ENCODE data around the gene RPP30.
"Not testable (repeated sequence)": the region's sequence is repeated elsewhere in the genome, so short reads cannot be mapped to it uniquely, and the experiment has no call there.

The RPP30 gene

DNA sequence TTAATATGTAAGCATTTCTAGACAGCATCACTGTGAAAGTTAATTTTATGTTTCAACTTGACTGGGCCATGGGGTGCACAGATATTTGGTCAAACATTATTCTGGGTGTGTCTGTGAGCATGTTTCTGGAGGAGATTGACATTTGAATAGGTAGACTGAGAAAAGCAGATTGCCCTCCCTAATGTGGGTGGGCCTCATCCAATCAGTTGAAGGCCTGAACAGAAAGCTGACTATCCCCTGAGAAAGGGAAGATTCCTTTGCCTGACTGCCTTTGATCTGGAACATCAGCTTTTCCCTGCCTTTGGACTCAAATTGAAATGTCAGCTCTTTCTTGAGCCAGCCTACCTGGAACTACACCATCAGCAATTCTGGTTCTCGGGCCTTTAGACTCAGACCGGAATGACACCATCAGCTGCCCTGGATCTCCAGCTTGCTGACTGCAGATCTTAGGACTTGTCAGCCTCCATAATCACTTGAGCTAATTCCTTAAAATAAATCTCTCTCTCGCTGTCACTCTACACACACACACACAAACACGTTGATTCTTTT is 5.7 kb upstream of the RPP30 start:
- TF ChIP-seq, protein P1, sequence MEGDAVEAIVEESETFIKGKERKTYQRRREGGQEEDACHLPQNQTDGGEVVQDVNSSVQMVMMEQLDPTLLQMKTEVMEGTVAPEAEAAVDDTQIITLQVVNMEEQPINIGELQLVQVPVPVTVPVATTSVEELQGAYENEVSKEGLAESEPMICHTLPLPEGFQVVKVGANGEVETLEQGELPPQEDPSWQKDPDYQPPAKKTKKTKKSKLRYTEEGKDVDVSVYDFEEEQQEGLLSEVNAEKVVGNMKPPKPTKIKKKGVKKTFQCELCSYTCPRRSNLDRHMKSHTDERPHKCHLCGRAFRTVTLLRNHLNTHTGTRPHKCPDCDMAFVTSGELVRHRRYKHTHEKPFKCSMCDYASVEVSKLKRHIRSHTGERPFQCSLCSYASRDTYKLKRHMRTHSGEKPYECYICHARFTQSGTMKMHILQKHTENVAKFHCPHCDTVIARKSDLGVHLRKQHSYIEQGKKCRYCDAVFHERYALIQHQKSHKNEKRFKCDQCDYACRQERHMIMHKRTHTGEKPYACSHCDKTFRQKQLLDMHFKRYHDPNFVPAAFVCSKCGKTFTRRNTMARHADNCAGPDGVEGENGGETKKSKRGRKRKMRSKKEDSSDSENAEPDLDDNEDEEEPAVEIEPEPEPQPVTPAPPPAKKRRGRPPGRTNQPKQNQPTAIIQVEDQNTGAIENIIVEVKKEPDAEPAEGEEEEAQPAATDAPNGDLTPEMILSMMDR (conservative IDR thresholded peaks at IDR 0.05; ENCODE audit: low read depth, low read length): no peak
- DNase-seq (ENCODE audit: low read depth): no peak
- no peak overlapping the region for H3K4me3 ChIP-seq (ENCODE audit: low read depth, low read length)

- TF ChIP-seq, protein P1 (conservative IDR thresholded peaks at IDR 0.05; ENCODE audit: low read depth, low read length): peak; percentile 77
- peak overlapping the region; percentile 98 for H3K4me3 ChIP-seq (ENCODE audit: low read depth, low read length)
- DNase-seq (ENCODE audit: low read depth): peak; percentile 92
Measured at GRCh38 chr10:90871279-90871765, 452 bp upstream of the RPP30 start.

- H3K4me3 ChIP-seq (ENCODE audit: low read depth, low read length): peak overlapping the region; percentile 98
- DNase-seq (ENCODE audit: low read depth): no peak
Measured at GRCh38 chr10:90872648-90873020, 860 bp downstream of the RPP30 start.

GRCh38 chr10:90879062-90879461 is 7.3 kb downstream of the RPP30 start:
- no peak for DNase-seq (ENCODE audit: low read depth)
- H3K4me3 ChIP-seq (ENCODE audit: low read depth, low read length): no peak overlapping the region

More at GRCh38 chr10:90872648-90873020, 860 bp downstream of the RPP30 start:
- TF ChIP-seq, protein P1 (conservative IDR thresholded peaks at IDR 0.05; ENCODE audit: low read depth, low read length): no peak

GRCh38 chr10:90880059-90880719 is 8.4 kb downstream of the RPP30 start:
- DNase-seq (ENCODE audit: low read depth): peak; percentile 71
- TF ChIP-seq, protein P1 (conservative IDR thresholded peaks at IDR 0.05; ENCODE audit: low read depth, low read length): peak; percentile 61
- not testable (repeated sequence) for H3K4me3 ChIP-seq (ENCODE audit: low read depth, low read length)

More at GRCh38 chr10:90879062-90879461, 7.3 kb downstream of the RPP30 start:
- TF ChIP-seq, protein P1 (conservative IDR thresholded peaks at IDR 0.05; ENCODE audit: low read depth, low read length): no peak

- TF ChIP-seq, protein P1 (conservative IDR thresholded peaks at IDR 0.05; ENCODE audit: low read depth, low read length): no peak
- H3K4me3 ChIP-seq (ENCODE audit: low read depth, low read length): no peak overlapping the region
- peak; percentile 41 for DNase-seq (ENCODE audit: low read depth)
Measured at GRCh38 chr10:90884431-90884830, 12.7 kb downstream of the RPP30 start.

DNA sequence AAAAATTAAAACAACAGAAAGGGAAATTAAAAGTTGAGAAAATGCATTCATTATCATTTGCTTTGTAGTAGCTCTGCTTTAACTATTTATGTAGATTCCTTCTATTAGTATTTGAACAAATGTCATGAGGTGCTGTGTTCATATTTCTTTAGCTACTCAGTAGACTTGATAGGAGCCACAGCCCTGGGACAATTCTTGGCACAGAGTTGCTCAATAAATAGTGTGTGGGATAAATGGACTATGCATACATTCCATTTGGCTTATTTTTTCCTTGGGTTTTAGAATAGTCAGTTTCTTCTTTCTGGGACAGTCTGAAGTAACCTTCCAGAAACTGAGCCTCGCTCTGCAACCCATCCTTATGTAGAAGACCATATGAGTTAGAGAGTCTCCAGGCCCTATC is 13.4 kb downstream of the RPP30 start:
- peak; percentile 73 for DNase-seq (ENCODE audit: low read depth)
- no peak overlapping the region for H3K4me3 ChIP-seq (ENCODE audit: low read depth, low read length)
- TF ChIP-seq, protein P1 (conservative IDR thresholded peaks at IDR 0.05; ENCODE audit: low read depth, low read length): no peak
